Stimulated activated CD8-positive, alpha-beta memory T cell treated with anti-CD3 and anti-CD28 coated beads, Interleukin-7, amount 100 ng/mL, for 24 hours (primary cell): ENCODE measurements around the gene PRKCSH.
"Not testable (repeated sequence)": the region's sequence is repeated elsewhere in the genome, so short reads cannot be mapped to it uniquely, and the experiment has no call there.

Source experiments
- DNase-seq: peaks from one replicate; pipeline ENCODE4 v3.0.0-alpha.2; 2020; ENCODE audit warnings: low read depth

The PRKCSH gene

GRCh38 chr19:11450570-11451326, 15.3 kb downstream of the PRKCSH start:
- DNase-seq = no peak

GRCh38 chr19:11451327-11451870, 16.0 kb downstream of the PRKCSH start:
- no peak for DNase-seq

GRCh38 chr19:11451871-11452619, 16.6 kb downstream of the PRKCSH start:
- DNase-seq = no peak

- no peak for DNase-seq
Observed at GRCh38 chr19:11452620-11453310, 17.3 kb downstream of the PRKCSH start.

- DNase-seq = no peak
Observed at GRCh38 chr19:11453468-11454341, 18.3 kb downstream of the PRKCSH start.

- DNase-seq = not testable (repeated sequence)
Observed at GRCh38 chr19:11455233-11455554, 19.8 kb downstream of the PRKCSH start.

GRCh38 chr19:11456659-11457058, 21.2 kb downstream of the PRKCSH start:
- DNase-seq = no peak

GRCh38 chr19:11457115-11457514, 21.7 kb downstream of the PRKCSH start:
- DNase-seq = no peak

- no peak for DNase-seq
Observed at GRCh38 chr19:11457831-11458230, 22.4 kb downstream of the PRKCSH start.

GRCh38 chr19:11458236-11458900, 22.9 kb downstream of the PRKCSH start:
- DNase-seq = no peak

GRCh38 chr19:11458912-11459311, 23.5 kb downstream of the PRKCSH start:
- not testable (repeated sequence) for DNase-seq

- DNase-seq = no peak
Observed at GRCh38 chr19:11460207-11460606, 24.8 kb downstream of the PRKCSH start.

- no peak for DNase-seq
Observed at GRCh38 chr19:11461453-11461852, 26.0 kb downstream of the PRKCSH start.

GRCh38 chr19:11463391-11463790, 28.0 kb downstream of the PRKCSH start:
- no peak for DNase-seq

- no peak for DNase-seq
Observed at GRCh38 chr19:11464333-11465265, 29.2 kb downstream of the PRKCSH start.

GRCh38 chr19:11465600-11465999, 30.2 kb downstream of the PRKCSH start:
- no peak for DNase-seq

GRCh38 chr19:11468266-11468845, 32.9 kb downstream of the PRKCSH start:
- not testable (repeated sequence) for DNase-seq

GRCh38 chr19:11473725-11474124, 38.3 kb downstream of the PRKCSH start:
- no peak for DNase-seq

- DNase-seq = not testable (repeated sequence)
Observed at GRCh38 chr19:11475343-11475742, 39.9 kb downstream of the PRKCSH start.

GRCh38 chr19:11475861-11476260, 40.4 kb downstream of the PRKCSH start:
- DNase-seq = no peak
